Measurements from ENCODE around the gene ROBO3.

ROBO3 gene

DNA sequence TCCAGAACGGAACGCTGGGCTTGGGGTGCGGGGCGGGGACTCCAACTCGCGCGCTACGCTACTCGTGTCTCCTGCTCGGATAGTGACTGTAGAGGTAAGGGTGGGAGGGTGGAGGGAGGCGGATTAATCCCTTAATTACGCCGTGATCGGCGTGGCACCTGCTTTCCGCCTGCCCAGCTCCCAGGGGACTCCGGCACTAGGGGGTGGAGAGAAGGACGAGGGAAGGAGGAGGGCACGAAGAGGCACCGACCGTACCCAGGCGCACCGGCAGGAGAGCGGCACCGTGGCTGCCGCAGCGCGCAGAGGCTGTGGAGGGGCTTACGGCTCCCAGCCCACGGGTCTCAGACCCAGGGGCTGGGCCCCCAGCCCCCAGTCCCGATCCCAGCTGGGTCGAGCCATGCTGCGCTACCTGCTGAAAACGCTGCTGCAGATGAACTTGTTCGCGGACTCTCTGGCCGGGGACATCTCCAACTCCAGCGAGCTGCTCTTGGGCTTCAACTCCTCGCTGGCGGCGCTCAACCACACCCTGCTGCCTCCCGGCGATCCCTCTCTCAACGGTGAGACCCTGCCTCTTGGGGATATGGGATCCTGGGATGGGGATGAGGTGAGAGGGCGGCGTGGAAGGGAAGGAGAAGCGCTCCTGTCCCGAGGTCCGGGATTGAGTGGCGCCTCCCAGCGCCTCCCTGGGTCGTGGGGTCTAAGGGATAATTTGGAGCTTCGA lies at the start of gene ROBO3 (continued):
- TF ChIP-seq KLF1 (tag by site-specific recombination; IDR thresholded peaks at IDR 0.05) (peak; percentile 22; the same call in 1 of the 2 replicates), ZNF202 (tag by site-specific recombination; IDR thresholded peaks at IDR 0.05; ENCODE audit: borderline replicate concordance) (no peak), ZBTB17 (tag by site-specific recombination; IDR thresholded peaks at IDR 0.05) (peak; percentile 34)

DNA sequence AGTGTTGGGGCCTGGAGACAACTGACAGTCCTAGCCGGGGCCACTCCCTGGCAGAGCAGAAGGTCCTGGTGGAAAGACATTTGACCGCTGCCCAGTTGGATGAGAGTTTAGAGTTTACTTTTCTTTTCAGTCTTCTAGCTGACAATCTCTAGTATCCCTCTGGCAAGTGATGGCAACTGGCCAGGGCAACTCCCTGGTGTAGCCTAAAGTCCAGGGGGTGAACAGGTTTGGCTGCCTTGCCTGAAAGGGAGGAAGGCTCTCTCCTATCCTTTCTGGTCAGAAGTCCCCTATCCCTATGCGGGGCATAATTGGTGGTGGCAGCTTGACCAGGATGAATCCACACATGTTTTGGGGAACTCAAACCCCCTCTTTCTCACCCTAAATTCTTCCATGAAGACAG lies 48.2 kb upstream of the ROBO3 start:
- ChIA-PET POLR2A (no interaction called here), CTCF (no interaction called here)
- H3K4me3 ChIP-seq (ENCODE audit: low read depth, low read length) = no peak overlapping the region
- TF ChIP-seq BCL11A (tag by site-specific recombination; IDR thresholded peaks at IDR 0.05; ENCODE audit: low read depth) (no peak), ZNF548 (tag by site-specific recombination; IDR thresholded peaks at IDR 0.05) (no peak), SP3 (tag by site-specific recombination; IDR thresholded peaks at IDR 0.05) (no peak), ZNF324 (tag by site-specific recombination; IDR thresholded peaks at IDR 0.05) (no peak), ZNF830 (tag by site-specific recombination; IDR thresholded peaks at IDR 0.05; ENCODE audit: low read depth) (no peak), TCF7L2 (IDR thresholded peaks at IDR 0.05; ENCODE audit: borderline replicate concordance, low read depth, low read length) (no peak), ZNF214 (tag by site-specific recombination; IDR thresholded peaks at IDR 0.05; ENCODE audit: borderline replicate concordance) (no peak), ZNF621 (tag by site-specific recombination; IDR thresholded peaks at IDR 0.05) (no peak), ZNF514 (tag by site-specific recombination; IDR thresholded peaks at IDR 0.05) (no peak), ZNF677 (tag by site-specific recombination; IDR thresholded peaks at IDR 0.05) (no peak)
- TF ChIP-seq, protein P1, sequence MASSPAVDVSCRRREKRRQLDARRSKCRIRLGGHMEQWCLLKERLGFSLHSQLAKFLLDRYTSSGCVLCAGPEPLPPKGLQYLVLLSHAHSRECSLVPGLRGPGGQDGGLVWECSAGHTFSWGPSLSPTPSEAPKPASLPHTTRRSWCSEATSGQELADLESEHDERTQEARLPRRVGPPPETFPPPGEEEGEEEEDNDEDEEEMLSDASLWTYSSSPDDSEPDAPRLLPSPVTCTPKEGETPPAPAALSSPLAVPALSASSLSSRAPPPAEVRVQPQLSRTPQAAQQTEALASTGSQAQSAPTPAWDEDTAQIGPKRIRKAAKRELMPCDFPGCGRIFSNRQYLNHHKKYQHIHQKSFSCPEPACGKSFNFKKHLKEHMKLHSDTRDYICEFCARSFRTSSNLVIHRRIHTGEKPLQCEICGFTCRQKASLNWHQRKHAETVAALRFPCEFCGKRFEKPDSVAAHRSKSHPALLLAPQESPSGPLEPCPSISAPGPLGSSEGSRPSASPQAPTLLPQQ (tag by site-specific recombination; IDR thresholded peaks at IDR 0.05) = no peak
- TF ChIP-seq, protein P2, sequence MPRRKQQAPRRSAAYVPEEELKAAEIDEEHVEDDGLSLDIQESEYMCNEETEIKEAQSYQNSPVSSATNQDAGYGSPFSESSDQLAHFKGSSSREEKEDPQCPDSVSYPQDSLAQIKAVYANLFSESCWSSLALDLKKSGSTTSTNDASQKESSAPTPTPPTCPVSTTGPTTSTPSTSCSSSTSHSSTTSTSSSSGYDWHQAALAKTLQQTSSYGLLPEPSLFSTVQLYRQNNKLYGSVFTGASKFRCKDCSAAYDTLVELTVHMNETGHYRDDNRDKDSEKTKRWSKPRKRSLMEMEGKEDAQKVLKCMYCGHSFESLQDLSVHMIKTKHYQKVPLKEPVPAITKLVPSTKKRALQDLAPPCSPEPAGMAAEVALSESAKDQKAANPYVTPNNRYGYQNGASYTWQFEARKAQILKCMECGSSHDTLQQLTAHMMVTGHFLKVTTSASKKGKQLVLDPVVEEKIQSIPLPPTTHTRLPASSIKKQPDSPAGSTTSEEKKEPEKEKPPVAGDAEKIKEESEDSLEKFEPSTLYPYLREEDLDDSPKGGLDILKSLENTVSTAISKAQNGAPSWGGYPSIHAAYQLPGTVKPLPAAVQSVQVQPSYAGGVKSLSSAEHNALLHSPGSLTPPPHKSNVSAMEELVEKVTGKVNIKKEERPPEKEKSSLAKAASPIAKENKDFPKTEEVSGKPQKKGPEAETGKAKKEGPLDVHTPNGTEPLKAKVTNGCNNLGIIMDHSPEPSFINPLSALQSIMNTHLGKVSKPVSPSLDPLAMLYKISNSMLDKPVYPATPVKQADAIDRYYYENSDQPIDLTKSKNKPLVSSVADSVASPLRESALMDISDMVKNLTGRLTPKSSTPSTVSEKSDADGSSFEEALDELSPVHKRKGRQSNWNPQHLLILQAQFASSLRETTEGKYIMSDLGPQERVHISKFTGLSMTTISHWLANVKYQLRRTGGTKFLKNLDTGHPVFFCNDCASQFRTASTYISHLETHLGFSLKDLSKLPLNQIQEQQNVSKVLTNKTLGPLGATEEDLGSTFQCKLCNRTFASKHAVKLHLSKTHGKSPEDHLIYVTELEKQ (tag by site-specific recombination; IDR thresholded peaks at IDR 0.05; ENCODE audit: borderline replicate concordance) = no peak
- TF ChIP-seq, protein P3, sequence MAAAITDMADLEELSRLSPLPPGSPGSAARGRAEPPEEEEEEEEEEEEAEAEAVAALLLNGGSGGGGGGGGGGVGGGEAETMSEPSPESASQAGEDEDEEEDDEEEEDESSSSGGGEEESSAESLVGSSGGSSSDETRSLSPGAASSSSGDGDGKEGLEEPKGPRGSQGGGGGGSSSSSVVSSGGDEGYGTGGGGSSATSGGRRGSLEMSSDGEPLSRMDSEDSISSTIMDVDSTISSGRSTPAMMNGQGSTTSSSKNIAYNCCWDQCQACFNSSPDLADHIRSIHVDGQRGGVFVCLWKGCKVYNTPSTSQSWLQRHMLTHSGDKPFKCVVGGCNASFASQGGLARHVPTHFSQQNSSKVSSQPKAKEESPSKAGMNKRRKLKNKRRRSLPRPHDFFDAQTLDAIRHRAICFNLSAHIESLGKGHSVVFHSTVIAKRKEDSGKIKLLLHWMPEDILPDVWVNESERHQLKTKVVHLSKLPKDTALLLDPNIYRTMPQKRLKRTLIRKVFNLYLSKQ (tag by site-specific recombination; IDR thresholded peaks at IDR 0.05; ENCODE audit: borderline replicate concordance) = no peak
- no peak overlapping the region for H3K27ac ChIP-seq (ENCODE audit: extremely low read depth, low read depth, low read length)
- no peaks in the 10 kb centered on the region for H3K36me3 ChIP-seq (ENCODE audit: control insufficient read depth in 2 of 2, insufficient read depth in 1 of 2, low read length in 2 of 2)
- no peaks in the 10 kb centered on the region for H3K9me3 ChIP-seq (ENCODE audit: control insufficient read depth, insufficient read depth, low read depth, low read length)
- no peaks in the 10 kb centered on the region for H3K4me1 ChIP-seq (ENCODE audit: control insufficient read depth, insufficient read depth, low read length)
